GM12878 (cell line): Measurements from ENCODE around the gene ZDHHC19. TPM values are rescaled to one million over a fixed set of nuclear protein-coding genes. Genes with fewer than 3 reads are reported as not detected.
A peak's percentile ranks its signal among the peaks of the same experiment; 100 is the strongest.

Experiments
- ATF7 ChIP-seq: fragments of 450-650 bp; IDR thresholded peaks from 2 replicates; pipeline ENCODE4 v1.6.1; 2016; ENCODE audit warnings: low read depth, mild to moderate bottlenecking
- BCLAF1 ChIP-seq: fragments of 450-650 bp; IDR thresholded peaks from 2 replicates; pipeline ENCODE4 v1.6.1; 2017; ENCODE audit warnings: antibody characterized with exemption, mild to moderate bottlenecking, moderate library complexity
- CBX3 ChIP-seq: fragments of 200-600 bp; sonication (generic); IDR thresholded peaks from 2 replicates; pipeline ENCODE4 v1.6.1; 2016; ENCODE audit warnings: low read depth, borderline replicate concordance
- ESRRA ChIP-seq: IDR thresholded peaks from 2 replicates; pipeline ENCODE4 v1.6.1; 2012; ENCODE audit warnings: mild to moderate bottlenecking, low read length, improper control_type of control experiment
- ETV6 ChIP-seq, 2 experiments: fragments of 450-650 bp in 1 of 2; IDR thresholded peaks in 1 of 2; conservative IDR thresholded peaks in 1 of 2; 2 replicates each; pipeline ENCODE4 v1.6.1; 2014; ENCODE audit warnings: antibody characterized with exemption in 1 of 2, borderline replicate concordance in 1 of 2, low read depth in 1 of 2, mild to moderate bottlenecking in 1 of 2, moderate library complexity in 1 of 2
- FOS ChIP-seq: IDR thresholded peaks from 3 replicates; pipeline ENCODE4 v1.6.1; 2011; ENCODE audit warnings: borderline replicate concordance; ENCODE audit not compliant: insufficient read length; ENCODE audit errors: extremely low read depth
- HDAC2 ChIP-seq: fragments of 200-600 bp; sonication (generic); IDR thresholded peaks from 2 replicates; pipeline ENCODE4 v1.6.1; 2017
- NFYA ChIP-seq: IDR thresholded peaks from 2 replicates; pipeline ENCODE4 v1.6.1; 2011; ENCODE audit warnings: low read depth, mild to moderate bottlenecking, low read length, improper control_type of control experiment, borderline replicate concordance
- PAX5 ChIP-seq: IDR thresholded peaks from 2 replicates; pipeline ENCODE4 v1.6.1; 2011; ENCODE audit warnings: low read depth, low read length, borderline replicate concordance
- POLR2AphosphoS2 ChIP-seq: IDR thresholded peaks from 2 replicates; pipeline ENCODE4 v1.6.1; 2011; ENCODE audit warnings: low read depth, mild to moderate bottlenecking, low read length, improper control_type of control experiment, moderate library complexity
- RELA ChIP-seq: fragments of 450-650 bp; IDR thresholded peaks from 2 replicates; pipeline ENCODE4 v1.8.0; 2014; ENCODE audit warnings: borderline replicate concordance; ENCODE audit not compliant: partially characterized antibody
- TAF1 ChIP-seq: IDR thresholded peaks from 2 replicates; pipeline ENCODE4 v1.6.1; 2011; ENCODE audit warnings: mild to moderate bottlenecking, low read depth, low read length, borderline replicate concordance
- TARDBP ChIP-seq: IDR thresholded peaks from 2 replicates; pipeline ENCODE4 v1.6.1; 2016; ENCODE audit warnings: borderline replicate concordance
- TCF12 ChIP-seq: IDR thresholded peaks from 2 replicates; pipeline ENCODE4 v1.6.1; 2011; ENCODE audit warnings: low read depth, mild to moderate bottlenecking, low read length
- ZNF622 ChIP-seq: fragments of 450-650 bp; IDR thresholded peaks from 2 replicates; pipeline ENCODE4 v1.6.1; 2017; ENCODE audit warnings: mild to moderate bottlenecking, inconsistent platforms
- polyA plus RNA-seq, 11 experiments: library from polyadenylated mRNA; depleted of rRNA in 4 of 11; unstranded in 6 of 11; stranded (reverse) in 5 of 11; fragments of >200 nt; fragmentation: Nextera tagmentation in 4 of 11; fragmentation: Illumina TruSeq in 1 of 11; extraction: Ambion mirVana in 4 of 11; extraction: Trizol in 1 of 11; gene quantifications; 1 replicate in 1 of 11; 2 replicates in 10 of 11; pipeline versions ENCODE4 v1.2.1 to v1.2.3, GENCODE V29; 2011 to 2016; ENCODE audit warnings: inconsistent platforms in 2 of 11, missing spikeins in 2 of 11, low read depth in 1 of 11
- total RNA-seq, 4 experiments: library from RNA; depleted of rRNA in 3 of 4; stranded (reverse); fragments of >200 nt in 3 of 4; fragmentation: Illumina TruSeq in 1 of 4; extraction: Trizol in 1 of 4; gene quantifications; 2 replicates each; pipeline versions ENCODE4 v1.2.1 to v1.2.3, GENCODE V29; 2013 to 2021
- TF ChIP-seq, protein P1 (sequence below): IDR thresholded peaks from 2 replicates; pipeline ENCODE4 v1.6.1; 2012; ENCODE audit warnings: mild to moderate bottlenecking, low read depth, low read length
- TF ChIP-seq, protein P2 (sequence below): IDR thresholded peaks from 2 replicates; pipeline ENCODE4 v1.6.1; 2012; ENCODE audit warnings: improper control_type of control experiment, low read depth, low read length; ENCODE audit not compliant: insufficient replicate concordance
- TF ChIP-seq, protein P3 (sequence below): IDR thresholded peaks from 2 replicates; pipeline ENCODE4 v1.6.1; 2012; ENCODE audit warnings: low read depth, low read length, improper control_type of control experiment

ZDHHC19 gene
- total and polyA plus RNA-seq, 10 of the 15 experiments (the other 5 are each of a cell fraction or from before 2014, with no cell fraction given), result 0.26 TPM; not detected in 9

GRCh38 chr3:196192036-196192523 lies 19.1 kb downstream of the ZDHHC19 start (continued):
- TF ChIP-seq BCLAF1 (no peak), FOS (no peak), PAX5 (peak; percentile 61; the same call in 1 of the 2 replicates), CBX3 (no peak), RELA (peak; percentile 94), HDAC2 (no peak), ESRRA (no peak), ETV6 (conservative IDR thresholded peaks at IDR 0.05 in 1 of 2, IDR thresholded peaks at IDR 0.05 in 1 of 2; ENCODE audit: borderline replicate concordance in 1 of 2, low read depth in 1 of 2) (peak in 1 of 2 experiments; percentile 46; a peak in 1 of 4 replicates), TCF12 (peak; percentile 72; the same call in 1 of the 2 replicates), TAF1 (no peak), ZNF622 (no peak), ATF7 (peak; percentile 33), TARDBP (no peak), POLR2AphosphoS2 (no peak), NFYA (no peak)
- TF ChIP-seq, protein P1, sequence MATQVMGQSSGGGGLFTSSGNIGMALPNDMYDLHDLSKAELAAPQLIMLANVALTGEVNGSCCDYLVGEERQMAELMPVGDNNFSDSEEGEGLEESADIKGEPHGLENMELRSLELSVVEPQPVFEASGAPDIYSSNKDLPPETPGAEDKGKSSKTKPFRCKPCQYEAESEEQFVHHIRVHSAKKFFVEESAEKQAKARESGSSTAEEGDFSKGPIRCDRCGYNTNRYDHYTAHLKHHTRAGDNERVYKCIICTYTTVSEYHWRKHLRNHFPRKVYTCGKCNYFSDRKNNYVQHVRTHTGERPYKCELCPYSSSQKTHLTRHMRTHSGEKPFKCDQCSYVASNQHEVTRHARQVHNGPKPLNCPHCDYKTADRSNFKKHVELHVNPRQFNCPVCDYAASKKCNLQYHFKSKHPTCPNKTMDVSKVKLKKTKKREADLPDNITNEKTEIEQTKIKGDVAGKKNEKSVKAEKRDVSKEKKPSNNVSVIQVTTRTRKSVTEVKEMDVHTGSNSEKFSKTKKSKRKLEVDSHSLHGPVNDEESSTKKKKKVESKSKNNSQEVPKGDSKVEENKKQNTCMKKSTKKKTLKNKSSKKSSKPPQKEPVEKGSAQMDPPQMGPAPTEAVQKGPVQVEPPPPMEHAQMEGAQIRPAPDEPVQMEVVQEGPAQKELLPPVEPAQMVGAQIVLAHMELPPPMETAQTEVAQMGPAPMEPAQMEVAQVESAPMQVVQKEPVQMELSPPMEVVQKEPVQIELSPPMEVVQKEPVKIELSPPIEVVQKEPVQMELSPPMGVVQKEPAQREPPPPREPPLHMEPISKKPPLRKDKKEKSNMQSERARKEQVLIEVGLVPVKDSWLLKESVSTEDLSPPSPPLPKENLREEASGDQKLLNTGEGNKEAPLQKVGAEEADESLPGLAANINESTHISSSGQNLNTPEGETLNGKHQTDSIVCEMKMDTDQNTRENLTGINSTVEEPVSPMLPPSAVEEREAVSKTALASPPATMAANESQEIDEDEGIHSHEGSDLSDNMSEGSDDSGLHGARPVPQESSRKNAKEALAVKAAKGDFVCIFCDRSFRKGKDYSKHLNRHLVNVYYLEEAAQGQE, result no peak
- TF ChIP-seq, protein P2, sequence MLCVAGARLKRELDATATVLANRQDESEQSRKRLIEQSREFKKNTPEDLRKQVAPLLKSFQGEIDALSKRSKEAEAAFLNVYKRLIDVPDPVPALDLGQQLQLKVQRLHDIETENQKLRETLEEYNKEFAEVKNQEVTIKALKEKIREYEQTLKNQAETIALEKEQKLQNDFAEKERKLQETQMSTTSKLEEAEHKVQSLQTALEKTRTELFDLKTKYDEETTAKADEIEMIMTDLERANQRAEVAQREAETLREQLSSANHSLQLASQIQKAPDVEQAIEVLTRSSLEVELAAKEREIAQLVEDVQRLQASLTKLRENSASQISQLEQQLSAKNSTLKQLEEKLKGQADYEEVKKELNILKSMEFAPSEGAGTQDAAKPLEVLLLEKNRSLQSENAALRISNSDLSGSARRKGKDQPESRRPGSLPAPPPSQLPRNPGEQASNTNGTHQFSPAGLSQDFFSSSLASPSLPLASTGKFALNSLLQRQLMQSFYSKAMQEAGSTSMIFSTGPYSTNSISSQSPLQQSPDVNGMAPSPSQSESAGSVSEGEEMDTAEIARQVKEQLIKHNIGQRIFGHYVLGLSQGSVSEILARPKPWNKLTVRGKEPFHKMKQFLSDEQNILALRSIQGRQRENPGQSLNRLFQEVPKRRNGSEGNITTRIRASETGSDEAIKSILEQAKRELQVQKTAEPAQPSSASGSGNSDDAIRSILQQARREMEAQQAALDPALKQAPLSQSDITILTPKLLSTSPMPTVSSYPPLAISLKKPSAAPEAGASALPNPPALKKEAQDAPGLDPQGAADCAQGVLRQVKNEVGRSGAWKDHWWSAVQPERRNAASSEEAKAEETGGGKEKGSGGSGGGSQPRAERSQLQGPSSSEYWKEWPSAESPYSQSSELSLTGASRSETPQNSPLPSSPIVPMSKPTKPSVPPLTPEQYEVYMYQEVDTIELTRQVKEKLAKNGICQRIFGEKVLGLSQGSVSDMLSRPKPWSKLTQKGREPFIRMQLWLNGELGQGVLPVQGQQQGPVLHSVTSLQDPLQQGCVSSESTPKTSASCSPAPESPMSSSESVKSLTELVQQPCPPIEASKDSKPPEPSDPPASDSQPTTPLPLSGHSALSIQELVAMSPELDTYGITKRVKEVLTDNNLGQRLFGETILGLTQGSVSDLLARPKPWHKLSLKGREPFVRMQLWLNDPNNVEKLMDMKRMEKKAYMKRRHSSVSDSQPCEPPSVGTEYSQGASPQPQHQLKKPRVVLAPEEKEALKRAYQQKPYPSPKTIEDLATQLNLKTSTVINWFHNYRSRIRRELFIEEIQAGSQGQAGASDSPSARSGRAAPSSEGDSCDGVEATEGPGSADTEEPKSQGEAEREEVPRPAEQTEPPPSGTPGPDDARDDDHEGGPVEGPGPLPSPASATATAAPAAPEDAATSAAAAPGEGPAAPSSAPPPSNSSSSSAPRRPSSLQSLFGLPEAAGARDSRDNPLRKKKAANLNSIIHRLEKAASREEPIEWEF, result peak; percentile 87
- TF ChIP-seq, protein P3, sequence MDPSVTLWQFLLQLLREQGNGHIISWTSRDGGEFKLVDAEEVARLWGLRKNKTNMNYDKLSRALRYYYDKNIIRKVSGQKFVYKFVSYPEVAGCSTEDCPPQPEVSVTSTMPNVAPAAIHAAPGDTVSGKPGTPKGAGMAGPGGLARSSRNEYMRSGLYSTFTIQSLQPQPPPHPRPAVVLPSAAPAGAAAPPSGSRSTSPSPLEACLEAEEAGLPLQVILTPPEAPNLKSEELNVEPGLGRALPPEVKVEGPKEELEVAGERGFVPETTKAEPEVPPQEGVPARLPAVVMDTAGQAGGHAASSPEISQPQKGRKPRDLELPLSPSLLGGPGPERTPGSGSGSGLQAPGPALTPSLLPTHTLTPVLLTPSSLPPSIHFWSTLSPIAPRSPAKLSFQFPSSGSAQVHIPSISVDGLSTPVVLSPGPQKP, result 0 out of 2 replicates have a peak, but pooled peaks have one; percentile 22
